Islet precursor cell (in vitro differentiated cells): ENCODE results near the gene XRRA1.

Source experiments
- DNase-seq: peaks from one replicate; pipeline ENCODE4 v3.0.0-alpha.2; 2018

The XRRA1 gene

GRCh38 chr11:74824285-74824982, 124.5 kb downstream of the XRRA1 start:
- DNase-seq, result no peak

DNA sequence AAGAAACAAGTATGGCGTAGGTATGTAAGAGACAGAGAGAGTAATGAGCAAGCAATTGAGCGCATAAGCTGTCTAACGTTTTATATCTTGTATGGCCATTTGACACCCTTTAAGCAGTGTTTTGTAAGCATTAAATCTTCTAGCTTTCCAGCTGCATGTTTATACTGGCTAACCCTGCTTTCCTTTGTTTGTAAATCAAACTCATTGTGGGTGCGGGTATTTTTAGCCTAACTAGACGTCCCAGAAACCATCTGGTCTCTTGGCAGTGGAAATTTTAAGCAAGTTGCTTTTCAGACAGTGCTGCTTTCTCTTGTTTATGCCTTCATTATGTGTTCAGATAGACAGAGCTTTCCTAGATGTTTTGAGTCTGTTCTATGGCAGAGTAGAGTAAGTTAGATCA, 126.7 kb downstream of the XRRA1 start:
- no peak for DNase-seq

DNA sequence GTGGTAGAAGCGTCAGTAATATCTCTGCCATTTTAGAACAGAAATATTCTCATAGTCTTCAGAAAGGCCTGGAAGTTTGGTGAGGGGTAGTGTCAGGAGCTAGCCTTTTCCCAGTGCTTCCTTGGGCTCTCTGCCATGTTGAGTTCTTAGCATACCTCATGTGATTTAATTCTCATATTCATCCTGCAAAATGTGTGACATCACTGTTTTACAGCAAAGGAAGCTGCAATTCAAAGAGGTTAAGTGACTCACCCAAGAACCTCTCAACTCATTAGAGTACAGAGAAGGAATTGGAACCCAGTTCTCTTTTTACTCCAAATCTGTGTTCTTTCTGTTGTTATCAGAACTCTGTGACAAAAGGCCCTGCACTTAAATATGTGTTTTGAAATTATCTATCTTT, 128.1 kb downstream of the XRRA1 start:
- no peak for DNase-seq

- DNase-seq, result no peak
Observed at GRCh38 chr11:74819400-74819799, 129.5 kb downstream of the XRRA1 start.

GRCh38 chr11:74818283-74818946, 130.5 kb downstream of the XRRA1 start:
- no peak for DNase-seq

DNA sequence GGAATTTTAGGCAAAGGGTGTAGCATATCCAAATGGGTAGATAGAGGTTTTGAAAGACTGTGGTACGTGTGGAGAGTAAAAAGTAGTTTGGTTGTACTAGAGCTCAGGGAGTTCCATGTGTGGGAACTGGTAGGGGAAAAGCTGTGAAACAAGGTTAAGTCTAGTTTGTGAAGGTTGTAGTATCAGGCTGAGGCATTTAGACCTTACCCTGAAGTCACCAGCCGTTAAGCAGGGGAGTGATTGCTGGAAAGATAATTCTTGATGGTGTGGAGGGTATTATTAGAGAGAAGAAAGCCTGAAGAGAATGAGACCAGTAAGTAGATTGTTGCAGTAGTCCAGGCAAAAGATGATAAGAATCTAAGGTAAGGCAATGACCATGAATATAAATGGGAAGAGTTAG, 132.2 kb downstream of the XRRA1 start:
- no peak for DNase-seq

DNA sequence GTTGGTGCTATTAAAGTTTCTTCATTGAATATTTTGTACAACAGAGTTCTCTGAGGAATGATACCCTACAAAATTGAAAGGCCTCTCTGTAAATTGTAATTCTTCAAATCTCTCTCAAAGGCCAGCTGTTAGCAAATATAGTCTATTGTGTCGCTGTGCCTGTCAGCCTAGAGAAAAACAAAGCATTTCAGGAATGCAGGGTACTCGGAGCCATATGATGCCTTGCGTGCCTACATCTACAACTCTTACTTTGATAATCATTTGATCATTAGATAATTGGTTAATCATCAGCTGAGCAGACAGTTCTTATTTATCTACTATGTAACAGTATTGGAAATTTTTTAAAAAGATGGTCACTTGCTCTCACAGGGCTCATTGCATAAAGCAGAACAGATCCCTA, 132.9 kb downstream of the XRRA1 start:
- no peak for DNase-seq

- no peak for DNase-seq
Observed at GRCh38 chr11:74809801-74810200, 139.1 kb downstream of the XRRA1 start.

GRCh38 chr11:74806267-74806666, 142.6 kb downstream of the XRRA1 start:
- DNase-seq, result no peak

DNA sequence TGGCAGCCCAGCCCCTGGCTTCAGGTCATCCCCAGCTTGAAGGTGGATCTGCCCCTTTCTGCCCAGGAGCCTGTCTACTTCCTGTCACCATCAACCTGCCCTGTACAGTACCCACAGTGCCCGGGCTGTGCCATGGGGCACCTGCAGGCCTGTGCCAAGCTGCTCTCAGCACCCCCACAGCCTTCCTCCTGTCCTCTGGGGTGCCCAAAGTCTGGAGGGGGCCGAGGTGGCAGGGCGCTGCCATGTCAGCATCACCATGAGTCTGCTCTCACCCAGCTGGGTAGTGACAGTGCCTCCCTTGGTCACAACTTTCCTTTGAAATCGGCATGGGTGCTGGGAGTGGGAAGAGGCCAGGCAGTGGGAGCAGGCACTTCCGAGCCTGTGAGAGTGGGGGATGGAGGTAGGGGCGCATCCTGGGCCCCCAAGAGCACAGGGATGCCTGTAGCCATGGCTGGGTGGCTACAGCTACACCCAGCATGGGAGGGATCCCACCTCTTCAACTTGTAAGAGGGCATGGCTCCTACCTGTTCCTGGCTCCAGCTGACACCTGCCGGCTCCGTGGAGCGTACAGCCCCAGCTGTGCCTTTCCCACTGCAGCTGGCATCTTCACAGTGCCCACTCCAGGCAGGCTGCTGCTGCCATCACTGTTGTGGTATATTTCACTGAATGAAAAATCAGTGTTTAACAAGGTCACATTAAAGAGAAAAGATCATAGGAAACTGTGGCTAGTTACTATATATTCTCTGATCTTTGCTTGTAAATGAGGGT, 157.4 kb downstream of the XRRA1 start:
- no peak for DNase-seq
